BE2C (cell line): ENCODE data around the gene CUBN.

Experiments
- DNase-seq: peaks from one replicate; pipeline ENCODE4 v3.0.0-alpha.2; 2020
- H3K27me3 ChIP-seq: fragments of 250-450 bp; sonication (Bioruptor Pico); 2 replicates; pipeline ENCODE4 v1.5.1; 2020; ENCODE audit warnings: mild to moderate bottlenecking
- H3K36me3 ChIP-seq: fragments of 250-450 bp; sonication (Bioruptor Pico); 2 replicates; pipeline ENCODE4 v1.5.1; 2020; ENCODE audit warnings: mild to moderate bottlenecking
- H3K4me1 ChIP-seq: fragments of 250-450 bp; sonication (Bioruptor Pico); 2 replicates; pipeline ENCODE4 v1.5.1; 2020
- H3K4me3 ChIP-seq: 2 replicates; pipeline ENCODE4 v1.5.1; 2011; ENCODE audit warnings: low read depth, low read length
- H3K9me3 ChIP-seq: fragments of 250-450 bp; sonication (Bioruptor Pico); 2 replicates; pipeline ENCODE4 v1.5.1; 2020
- TF ChIP-seq, protein P1 (sequence below): IDR thresholded peaks from 2 replicates; pipeline ENCODE4 v1.5.1; 2012; ENCODE audit warnings: mild to moderate bottlenecking, low read depth, low read length

The CUBN gene

DNA sequence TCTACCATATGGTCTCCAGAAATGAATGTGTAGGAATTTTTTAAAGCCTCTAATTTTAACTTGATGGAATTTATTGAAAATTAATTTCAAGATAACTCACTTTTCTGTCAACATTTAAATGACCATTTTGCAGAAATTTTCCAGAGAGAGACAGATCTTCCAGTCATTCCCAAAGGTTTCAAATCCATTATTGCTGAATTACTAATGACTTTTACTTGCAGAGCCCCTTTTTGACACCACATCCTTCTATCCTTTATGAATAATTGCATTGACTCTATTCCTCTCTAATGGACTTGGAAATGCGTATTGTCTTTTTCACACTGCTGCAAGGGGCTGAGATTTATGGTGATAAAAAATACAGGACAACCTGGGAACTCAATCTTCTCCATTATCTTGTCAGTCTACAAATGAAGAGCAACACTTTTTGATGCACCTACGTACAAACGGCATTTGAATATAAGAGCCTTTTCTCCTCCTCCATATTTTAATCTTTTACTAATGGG is 42.7 kb downstream of the CUBN start:
- Histone ChIP-seq H3K27me3 (no peaks in the 10 kb centered on the region), H3K36me3 (no peaks in the 10 kb centered on the region), H3K4me1 (no peaks in the 10 kb centered on the region), H3K4me3 (no peak overlapping the region), H3K9me3 (no peaks in the 10 kb centered on the region)
- TF ChIP-seq, protein P1, sequence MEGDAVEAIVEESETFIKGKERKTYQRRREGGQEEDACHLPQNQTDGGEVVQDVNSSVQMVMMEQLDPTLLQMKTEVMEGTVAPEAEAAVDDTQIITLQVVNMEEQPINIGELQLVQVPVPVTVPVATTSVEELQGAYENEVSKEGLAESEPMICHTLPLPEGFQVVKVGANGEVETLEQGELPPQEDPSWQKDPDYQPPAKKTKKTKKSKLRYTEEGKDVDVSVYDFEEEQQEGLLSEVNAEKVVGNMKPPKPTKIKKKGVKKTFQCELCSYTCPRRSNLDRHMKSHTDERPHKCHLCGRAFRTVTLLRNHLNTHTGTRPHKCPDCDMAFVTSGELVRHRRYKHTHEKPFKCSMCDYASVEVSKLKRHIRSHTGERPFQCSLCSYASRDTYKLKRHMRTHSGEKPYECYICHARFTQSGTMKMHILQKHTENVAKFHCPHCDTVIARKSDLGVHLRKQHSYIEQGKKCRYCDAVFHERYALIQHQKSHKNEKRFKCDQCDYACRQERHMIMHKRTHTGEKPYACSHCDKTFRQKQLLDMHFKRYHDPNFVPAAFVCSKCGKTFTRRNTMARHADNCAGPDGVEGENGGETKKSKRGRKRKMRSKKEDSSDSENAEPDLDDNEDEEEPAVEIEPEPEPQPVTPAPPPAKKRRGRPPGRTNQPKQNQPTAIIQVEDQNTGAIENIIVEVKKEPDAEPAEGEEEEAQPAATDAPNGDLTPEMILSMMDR: no peak
- DNase-seq: no peak

DNA sequence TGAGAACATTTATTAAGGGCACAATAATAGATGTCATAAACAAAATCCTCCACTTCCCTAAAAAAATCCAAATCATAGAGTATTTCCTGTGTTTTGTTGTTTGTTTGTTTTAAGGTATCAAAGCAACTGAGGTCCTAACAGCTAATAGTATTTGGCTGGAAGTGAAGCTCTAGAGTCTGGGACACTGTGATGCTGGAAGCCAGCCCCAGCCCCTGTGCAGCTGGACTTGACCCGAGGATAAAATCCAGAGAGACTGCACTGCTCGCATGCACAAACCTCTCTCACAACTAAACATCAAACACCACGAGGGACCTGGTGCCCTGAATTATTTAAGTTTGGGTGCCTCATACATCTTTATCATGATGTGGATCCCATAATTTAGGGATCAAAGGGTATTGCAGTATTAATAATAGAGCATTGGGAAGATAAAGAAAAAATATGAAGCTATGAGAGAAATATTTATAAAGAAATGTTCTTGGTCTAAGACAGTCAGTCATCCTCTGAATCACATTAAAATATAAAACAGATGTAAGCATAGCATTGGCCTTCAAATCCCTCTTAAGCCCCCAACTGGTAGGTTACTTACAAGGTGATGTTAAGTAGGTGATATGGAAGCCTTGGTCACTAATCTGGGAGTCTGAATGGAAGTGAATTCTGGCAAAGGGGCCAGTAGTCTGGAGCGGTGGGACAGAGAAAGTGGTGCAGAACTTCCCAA is 44.4 kb downstream of the CUBN start:
- no peak for DNase-seq
- Histone ChIP-seq H3K27me3 (no peaks in the 10 kb centered on the region), H3K36me3 (no peaks in the 10 kb centered on the region), H3K4me3 (no peak overlapping the region), H3K4me1 (no peaks in the 10 kb centered on the region), H3K9me3 (no peaks in the 10 kb centered on the region)
- TF ChIP-seq, protein P1: no peak

DNA sequence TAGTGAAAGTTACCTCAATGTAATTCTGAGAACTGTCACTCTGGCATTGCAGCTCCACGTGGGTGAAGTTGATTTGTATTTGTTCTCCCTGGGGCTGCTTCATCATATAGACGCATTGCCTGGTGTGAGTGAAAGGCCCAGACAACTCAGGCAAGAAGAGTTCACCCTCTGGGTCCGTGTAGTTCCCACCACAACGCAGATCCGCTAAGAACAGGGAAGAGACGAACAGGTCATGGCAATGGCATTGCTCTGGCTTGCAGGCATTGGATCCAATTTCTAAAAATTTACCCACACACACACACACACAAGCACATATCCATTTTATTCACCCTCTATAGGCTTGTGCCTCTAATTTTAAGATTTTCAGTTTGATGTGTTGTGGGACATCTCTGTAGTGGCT is 45.4 kb downstream of the CUBN start:
- Histone ChIP-seq H3K9me3 (no peaks in the 10 kb centered on the region), H3K4me1 (no peaks in the 10 kb centered on the region), H3K4me3 (no peak overlapping the region), H3K36me3 (no peaks in the 10 kb centered on the region), H3K27me3 (no peaks in the 10 kb centered on the region)
- no peak for DNase-seq
- TF ChIP-seq, protein P1: no peak

DNA sequence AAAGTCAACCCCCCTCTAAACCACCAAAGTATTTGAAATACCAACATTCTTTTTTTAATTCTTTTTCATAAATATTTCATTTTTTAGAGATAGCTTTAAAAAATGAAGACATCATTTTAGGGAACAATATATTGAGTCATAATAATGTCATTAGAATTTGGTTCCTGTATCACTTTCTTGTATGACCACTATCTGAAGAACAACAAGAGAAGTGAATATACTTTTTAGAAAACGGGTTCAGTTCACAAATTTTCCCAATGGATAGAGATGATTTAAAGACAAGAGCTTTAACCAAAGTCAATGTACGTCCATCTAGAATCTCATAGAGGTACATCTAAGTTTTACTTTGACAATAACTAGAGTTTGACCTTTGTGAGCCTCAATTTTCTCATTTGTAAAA is 48.2 kb downstream of the CUBN start:
- DNase-seq: no peak
- no peak overlapping the region for H3K4me3 ChIP-seq
- H3K4me1 ChIP-seq: no peaks in the 10 kb centered on the region
- no peaks in the 10 kb centered on the region for H3K36me3 ChIP-seq
- H3K27me3 ChIP-seq: no peaks in the 10 kb centered on the region
- TF ChIP-seq, protein P1: no peak
- H3K9me3 ChIP-seq: no peaks in the 10 kb centered on the region

DNA sequence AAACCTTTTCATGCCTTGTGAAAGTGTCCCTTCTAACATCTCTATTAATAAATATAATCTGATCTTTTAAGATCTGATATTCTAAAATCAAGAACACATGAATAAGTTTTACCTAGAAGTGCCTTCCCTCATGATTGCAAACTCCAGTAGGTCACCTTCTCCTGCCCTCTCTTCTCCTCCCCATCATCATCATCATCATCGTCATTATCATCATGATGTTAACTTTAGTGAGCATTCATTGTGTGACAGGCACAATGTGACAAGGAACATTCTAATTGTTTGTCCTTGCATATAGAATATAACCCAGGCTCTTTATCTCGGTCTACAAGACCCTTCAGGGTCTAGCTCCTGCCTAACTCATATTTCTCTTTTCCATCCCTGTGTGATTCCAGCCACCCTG is 51.7 kb downstream of the CUBN start:
- Histone ChIP-seq H3K4me3 (no peak overlapping the region), H3K27me3 (no peaks in the 10 kb centered on the region), H3K36me3 (no peaks in the 10 kb centered on the region), H3K9me3 (no peaks in the 10 kb centered on the region), H3K4me1 (no peaks in the 10 kb centered on the region)
- no peak for DNase-seq
- TF ChIP-seq, protein P1: no peak

DNA sequence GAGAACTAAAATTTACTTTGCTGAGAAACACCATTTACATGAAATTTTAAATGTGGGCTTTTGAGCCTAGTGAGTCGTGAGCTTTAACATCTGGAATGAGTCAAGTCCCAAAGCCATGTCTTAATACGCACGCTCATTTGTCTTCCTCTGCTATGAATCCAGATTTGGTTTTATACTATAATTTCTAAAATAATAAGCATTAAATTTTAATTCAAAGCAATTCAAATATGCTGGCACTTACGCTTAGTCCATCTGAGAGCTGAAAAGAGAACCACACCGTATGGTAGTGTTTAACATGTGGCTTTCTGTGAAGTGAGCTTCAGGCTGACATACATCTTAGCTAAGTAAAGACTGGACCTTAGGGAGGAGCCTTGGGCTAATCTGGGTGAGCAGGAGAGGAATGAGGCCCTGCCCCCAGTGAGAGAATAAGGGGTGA is 52.2 kb downstream of the CUBN start:
- TF ChIP-seq, protein P1: no peak
- H3K4me3 ChIP-seq: no peak overlapping the region

More for the DNA sequence above, 52.2 kb downstream of the CUBN start:
- Histone ChIP-seq H3K27me3 (no peaks in the 10 kb centered on the region), H3K4me1 (no peaks in the 10 kb centered on the region), H3K9me3 (no peaks in the 10 kb centered on the region), H3K36me3 (no peaks in the 10 kb centered on the region)
- no peak for DNase-seq
